Keratinocyte (primary cell): ENCODE measurements around the gene PDE10A. TPM values are rescaled to one million over a fixed set of nuclear protein-coding genes. Genes with fewer than 3 reads are reported as not detected.

ENCODE experiments used
- DNase-seq: peaks from one replicate; pipeline ENCODE4 v3.0.0-alpha.2; 2011; ENCODE audit warnings: low read depth, missing footprints, low spot score
- FAIRE-seq: peaks from 2 replicates; lab custom pipeline; 2011; peaks lifted over from hg19 to GRCh38; lab: Jason Lieb, UNC
- H2AFZ ChIP-seq: 2 replicates; pipeline ENCODE4 v1.6.0; 2012; ENCODE audit warnings: low read length, control low read depth, inconsistent platforms; ENCODE audit not compliant: control insufficient read depth
- H3K27ac ChIP-seq: 2 replicates; pipeline ENCODE4 v1.5.1; 2011; ENCODE audit warnings: low read length; ENCODE audit not compliant: control insufficient read depth, insufficient read depth
- H3K27me3 ChIP-seq: 3 replicates; pipeline ENCODE4 v1.6.0; 2011; ENCODE audit warnings: low read length; ENCODE audit not compliant: control insufficient read depth, insufficient read depth; ENCODE audit errors: extremely low read depth
- H3K36me3 ChIP-seq, 2 experiments: 2 replicates in 1 of 2; 3 replicates in 1 of 2; pipeline ENCODE4 v1.5.1; 2011; ENCODE audit warnings: low read length in 2 of 2, mild to moderate bottlenecking in 1 of 2; ENCODE audit not compliant: control insufficient read depth in 2 of 2, insufficient read depth in 2 of 2; ENCODE audit errors: extremely low read depth in 1 of 2
- H3K4me1 ChIP-seq: 3 replicates; pipeline ENCODE4 v1.5.1; 2011; ENCODE audit warnings: low read length; ENCODE audit not compliant: control insufficient read depth, insufficient read depth; ENCODE audit errors: extremely low read depth
- H3K4me2 ChIP-seq: 3 replicates; pipeline ENCODE4 v1.6.0; 2011; ENCODE audit warnings: low read depth, low read length; ENCODE audit not compliant: control insufficient read depth, insufficient read depth; ENCODE audit errors: extremely low read depth
- H3K4me3 ChIP-seq, 3 experiments: fragments of 200-600 bp in 1 of 3; sonication (generic) in 1 of 3; 2 replicates in 2 of 3; 3 replicates in 1 of 3; pipeline ENCODE4 v1.5.1; 2011 to 2016; ENCODE audit warnings: low read length in 3 of 3, mild to moderate bottlenecking in 3 of 3, control low read depth in 2 of 3, inconsistent platforms in 1 of 3, low read depth in 1 of 3, mixed read lengths in 1 of 3, mixed run types in 1 of 3, moderate library complexity in 1 of 3; ENCODE audit not compliant: control insufficient read depth in 2 of 3, insufficient read depth in 2 of 3; ENCODE audit errors: extremely low read depth in 1 of 3
- H3K79me2 ChIP-seq: 2 replicates; pipeline ENCODE4 v1.6.0; 2012; ENCODE audit warnings: low read length; ENCODE audit not compliant: control insufficient read depth, insufficient read depth
- H3K9ac ChIP-seq: 3 replicates; pipeline ENCODE4 v1.6.0; 2011; ENCODE audit warnings: low read length; ENCODE audit not compliant: control insufficient read depth, insufficient read depth; ENCODE audit errors: extremely low read depth
- H3K9me1 ChIP-seq: 3 replicates; pipeline ENCODE4 v1.6.0; 2011; ENCODE audit warnings: low read length; ENCODE audit not compliant: control insufficient read depth, insufficient read depth; ENCODE audit errors: extremely low read depth
- H3K9me3 ChIP-seq: 2 replicates; pipeline ENCODE4 v1.5.1; 2012; ENCODE audit warnings: low read depth, low read length; ENCODE audit not compliant: control insufficient read depth
- H4K20me1 ChIP-seq: 3 replicates; pipeline ENCODE4 v1.6.0; 2011; ENCODE audit warnings: low read length; ENCODE audit not compliant: control insufficient read depth, insufficient read depth; ENCODE audit errors: extremely low read depth
- CTCF ChIP-seq, 3 experiments: IDR thresholded peaks in 1 of 3; conservative IDR thresholded peaks in 1 of 3; optimal IDR thresholded peaks in 1 of 3; 2 replicates in 2 of 3; 3 replicates in 1 of 3; pipeline versions ENCODE3 to v1.5.1; 2011; ENCODE audit warnings: low read length in 3 of 3, mild to moderate bottlenecking in 3 of 3, moderate library complexity in 2 of 3, control low read depth in 1 of 3, inconsistent platforms in 1 of 3; ENCODE audit not compliant: insufficient read depth in 2 of 3; ENCODE audit errors: extremely low read depth in 1 of 3
- EZH2 ChIP-seq: IDR thresholded peaks from one replicate; pipeline ENCODE4 v1.6.1; 2012; ENCODE audit warnings: inconsistent platforms, mild to moderate bottlenecking, low read length, moderate library complexity
- dilution Hi-C: fragments of 300-500 bp; cut with MboI; formaldehyde crosslinking; loops from one replicate; pipeline ENCODE4 v1.7.0; 2020; ENCODE audit warnings: low sequenced_read_pairs; ENCODE audit not compliant: extremely low pct_ligation_motif_present
- polyA plus RNA-seq, 5 experiments: library from polyadenylated mRNA; depleted of rRNA in 3 of 5; stranded (reverse) in 3 of 5; stranded (forward) in 1 of 5; unstranded in 1 of 5; fragments of >200 nt; gene quantifications; 1 replicate in 1 of 5; 2 replicates in 3 of 5; 3 replicates in 1 of 5; pipeline versions ENCODE4 v1.2.1 to v1.2.3, GENCODE V29; 2011 to 2012; ENCODE audit warnings: missing spikeins in 2 of 5, low read depth in 1 of 5, low replicate concordance in 1 of 5

Gene PDE10A
- polyA plus RNA-seq, 1 donor (not counting 4 experiments of a cell fraction or from before 2014, with no cell fraction given), result not detected

- H3K9ac ChIP-seq, result no peak overlapping the region
- DNase-seq (no peak), FAIRE-seq (no peak)
- H3K4me2 ChIP-seq, result no peak overlapping the region
- H3K9me3 ChIP-seq, result no peaks in the 10 kb centered on the region
- no peaks in the 10 kb centered on the region for H3K9me1 ChIP-seq
- H4K20me1 ChIP-seq, result no peaks in the 10 kb centered on the region
- no peaks in the 10 kb centered on the region for H3K36me3 ChIP-seq
- H3K79me2 ChIP-seq, result no peaks in the 10 kb centered on the region
- dilution Hi-C loops, result no loop called here
- no peak overlapping the region for H3K4me3 ChIP-seq
- H3K4me1 ChIP-seq, result no peaks in the 10 kb centered on the region
- no peak overlapping the region for H2AFZ ChIP-seq
- H3K27ac ChIP-seq, result no peak overlapping the region
- H3K27me3 ChIP-seq, result no peaks in the 10 kb centered on the region
- TF ChIP-seq CTCF (optimal IDR thresholded peaks at IDR 0.05 in 1 of 3, IDR thresholded peaks at IDR 0.05 in 1 of 3, conservative IDR thresholded peaks at IDR 0.05 in 1 of 3; ENCODE audit: extremely low read depth in 1 of 3, insufficient read depth in 2 of 3, low read length in 3 of 3), result no peak
- no peak for TF ChIP-seq EZH2
These were observed 214.8 kb downstream of the PDE10A start for GRCh38 chr6:165448210-165448609.

- FAIRE-seq, result no peak
- H3K27ac ChIP-seq, result no peak overlapping the region
- no peak for TF ChIP-seq EZH2
- TF ChIP-seq CTCF (optimal IDR thresholded peaks at IDR 0.05 in 1 of 3, IDR thresholded peaks at IDR 0.05 in 1 of 3, conservative IDR thresholded peaks at IDR 0.05 in 1 of 3; ENCODE audit: extremely low read depth in 1 of 3, insufficient read depth in 2 of 3, low read length in 3 of 3), result no peak
- H3K4me2 ChIP-seq, result no peak overlapping the region
- no peak overlapping the region for H2AFZ ChIP-seq
- H3K4me3 ChIP-seq, result no peak overlapping the region
- H3K79me2 ChIP-seq, result no peaks in the 10 kb centered on the region
- H3K27me3 ChIP-seq, result no peaks in the 10 kb centered on the region
- H3K9me3 ChIP-seq, result no peaks in the 10 kb centered on the region
- no peaks in the 10 kb centered on the region for H3K36me3 ChIP-seq
- no peak overlapping the region for H3K9ac ChIP-seq
- H3K9me1 ChIP-seq, result no peaks in the 10 kb centered on the region
- H3K4me1 ChIP-seq, result no peaks in the 10 kb centered on the region
- no peak for DNase-seq
- dilution Hi-C loops, result no loop called here
- H4K20me1 ChIP-seq, result no peaks in the 10 kb centered on the region
These were observed 215.9 kb downstream of the PDE10A start for GRCh38 chr6:165447141-165447540.
